H9 (cell line): ENCODE results near the gene REXO4. TPM values are rescaled to one million over a fixed set of nuclear protein-coding genes. Genes with fewer than 3 reads are reported as not detected.

Source experiments
- DNase-seq: peaks from one replicate; pipeline ENCODE4 v3.0.0-alpha.2; 2017
- H2AFZ ChIP-seq: one replicate; pipeline ENCODE4 v1.6.1; 2013; ENCODE audit warnings: mild to moderate bottlenecking, low read length, control low read depth, moderate library complexity
- H2AK5ac ChIP-seq: 2 replicates; pipeline ENCODE4 v1.6.1; 2013; ENCODE audit warnings: low read length, control low read depth, mixed read lengths; ENCODE audit not compliant: insufficient read length
- H2BK120ac ChIP-seq: one replicate; pipeline ENCODE4 v1.6.1; 2013; ENCODE audit warnings: low read depth, mild to moderate bottlenecking, low read length, control low read depth, inconsistent platforms; ENCODE audit not compliant: poor library complexity, severe bottlenecking
- H2BK12ac ChIP-seq: 2 replicates; pipeline ENCODE4 v1.6.1; 2013; ENCODE audit warnings: low read length, control low read depth, mixed read lengths, low read depth; ENCODE audit not compliant: insufficient read length
- H2BK15ac ChIP-seq: 2 replicates; pipeline ENCODE4 v1.6.1; 2013; ENCODE audit warnings: low read depth, low read length, control low read depth
- H2BK20ac ChIP-seq: one replicate; pipeline ENCODE4 v1.6.1; 2013; ENCODE audit warnings: low read depth, mild to moderate bottlenecking, low read length, control low read depth, inconsistent platforms; ENCODE audit not compliant: poor library complexity, severe bottlenecking
- H2BK5ac ChIP-seq: 2 replicates; pipeline ENCODE4 v1.6.1; 2013; ENCODE audit warnings: low read length, control low read depth, mixed read lengths; ENCODE audit not compliant: insufficient read length
- H3K14ac ChIP-seq: 2 replicates; pipeline ENCODE4 v1.6.1; 2013; ENCODE audit warnings: low read length, control low read depth; ENCODE audit not compliant: insufficient read depth
- H3K18ac ChIP-seq: 2 replicates; pipeline ENCODE4 v1.6.1; 2013; ENCODE audit warnings: low read depth, mild to moderate bottlenecking, mixed read lengths, low read length, control low read depth; ENCODE audit not compliant: insufficient read length
- H3K23ac ChIP-seq: 2 replicates; pipeline ENCODE4 v1.6.1; 2013; ENCODE audit warnings: low read length, control low read depth, mixed read lengths, low read depth; ENCODE audit not compliant: insufficient read length
- H3K23me2 ChIP-seq: 2 replicates; pipeline ENCODE4 v1.6.1; 2013; ENCODE audit warnings: low read depth, mild to moderate bottlenecking, mixed read lengths, low read length, control low read depth; ENCODE audit not compliant: insufficient read length, poor library complexity, severe bottlenecking
- H3K27ac ChIP-seq: 2 replicates; pipeline ENCODE4 v1.5.1; 2013; ENCODE audit warnings: low read length, control low read depth, mixed read lengths, low read depth; ENCODE audit not compliant: insufficient read length
- H3K27me3 ChIP-seq: 2 replicates; pipeline ENCODE4 v1.6.1; 2013; ENCODE audit warnings: low read length, control low read depth, inconsistent platforms; ENCODE audit not compliant: insufficient read depth
- H3K4ac ChIP-seq: 2 replicates; pipeline ENCODE4 v1.6.1; 2013; ENCODE audit warnings: low read depth, mild to moderate bottlenecking, control low read depth, inconsistent platforms, low read length, moderate library complexity
- H3K4me1 ChIP-seq: 2 replicates; pipeline ENCODE4 v1.6.1; 2013; ENCODE audit warnings: low read length, control low read depth, inconsistent platforms; ENCODE audit not compliant: insufficient read depth
- H3K4me2 ChIP-seq: 2 replicates; pipeline ENCODE4 v1.6.1; 2013; ENCODE audit warnings: low read length, control low read depth, mixed read lengths; ENCODE audit not compliant: insufficient read length, insufficient read depth
- H3K56ac ChIP-seq: 2 replicates; pipeline ENCODE4 v1.6.1; 2013; ENCODE audit warnings: low read depth, mild to moderate bottlenecking, mixed read lengths, low read length, control low read depth; ENCODE audit not compliant: insufficient read length
- H3K79me1 ChIP-seq: 2 replicates; pipeline ENCODE4 v1.6.1; 2013; ENCODE audit warnings: low read depth, mild to moderate bottlenecking, moderate library complexity, low read length, control low read depth, inconsistent platforms; ENCODE audit not compliant: insufficient read depth, poor library complexity, severe bottlenecking
- H3K79me2 ChIP-seq: 2 replicates; pipeline ENCODE4 v1.6.1; 2013; ENCODE audit warnings: low read length, control low read depth, inconsistent platforms; ENCODE audit not compliant: insufficient read depth
- H3K9ac ChIP-seq: 2 replicates; pipeline ENCODE4 v1.6.1; 2013; ENCODE audit warnings: low read length, control low read depth, mixed read lengths; ENCODE audit not compliant: insufficient read length; ENCODE audit errors: extremely low read depth
- H3K9me3 ChIP-seq: one replicate; pipeline ENCODE4 v1.6.1; 2013; ENCODE audit warnings: low read depth, low read length, inconsistent platforms; ENCODE audit not compliant: control insufficient read depth
- H3T11ph ChIP-seq: one replicate; pipeline ENCODE4 v1.6.1; 2013; ENCODE audit warnings: mild to moderate bottlenecking, low read length, control low read depth, inconsistent platforms
- H4K20me1 ChIP-seq: one replicate; pipeline ENCODE4 v1.6.1; 2013; ENCODE audit not compliant: control insufficient read depth, insufficient read length, insufficient read depth
- H4K5ac ChIP-seq: 2 replicates; pipeline ENCODE4 v1.6.1; 2013; ENCODE audit warnings: low read depth, mild to moderate bottlenecking, mixed read lengths, low read length, control low read depth; ENCODE audit not compliant: insufficient read length
- H4K8ac ChIP-seq: replicated peaks from 2 replicates; pipeline ENCODE4 v1.6.1; 2013; ENCODE audit warnings: low read length, control low read depth, mixed read lengths, low read depth; ENCODE audit not compliant: insufficient read length
- H4K91ac ChIP-seq: 2 replicates; pipeline ENCODE4 v1.6.1; 2013; ENCODE audit warnings: low read depth, mild to moderate bottlenecking, moderate library complexity, mixed read lengths, low read length, control low read depth; ENCODE audit not compliant: insufficient read length
- H3K27ac Mint-ChIP-seq, 3 experiments: 2 replicates in 2 of 3; 3 replicates in 1 of 3; pipeline ENCODE4 v1.8.0; 2020 to 2021; ENCODE audit warnings: mixed read lengths in 3 of 3, mild to moderate bottlenecking in 1 of 3, moderate library complexity in 1 of 3
- H3K27me3 Mint-ChIP-seq: 2 replicates; pipeline ENCODE4 v1.8.0; 2021; ENCODE audit warnings: low read depth, mild to moderate bottlenecking, moderate library complexity, mixed read lengths
- H3K36me3 Mint-ChIP-seq, 3 experiments: 2 replicates in 2 of 3; 3 replicates in 1 of 3; pipeline ENCODE4 v1.8.0; 2020 to 2021; ENCODE audit warnings: low read depth in 3 of 3, mixed read lengths in 3 of 3; ENCODE audit not compliant: insufficient read depth in 1 of 3
- H3K4me1 Mint-ChIP-seq, 2 experiments: 2 replicates each; pipeline ENCODE4 v1.8.0; 2020; ENCODE audit warnings: mixed read lengths in 2 of 2
- H3K4me3 Mint-ChIP-seq, 2 experiments: 2 replicates in 1 of 2; 3 replicates in 1 of 2; pipeline ENCODE4 v1.8.0; 2020 to 2021; ENCODE audit warnings: mild to moderate bottlenecking in 2 of 2, mixed read lengths in 2 of 2, moderate library complexity in 1 of 2
- H3K9me3 Mint-ChIP-seq, 2 experiments: 2 replicates in 1 of 2; 3 replicates in 1 of 2; pipeline ENCODE4 v1.8.0; 2020; ENCODE audit warnings: mild to moderate bottlenecking in 2 of 2, mixed read lengths in 2 of 2, moderate library complexity in 1 of 2
- CTCF ChIP-seq: fragments of 200-600 bp; sonication (generic); conservative IDR thresholded peaks from 3 replicates; pipeline ENCODE4 v1.8.0; 2021; ENCODE audit warnings: antibody characterized with exemption, mild to moderate bottlenecking
- WGBS: extraction: QIAGEN DNeasy Blood & Tissue Kit; methylation state at CpG from one replicate; pipeline ENCODE4 v1.1.7; 2013; ENCODE audit warnings: missing lambda C conversion rate, low lambda C conversion rate, mixed read lengths; ENCODE audit not compliant: insufficient read length; ENCODE audit errors: extremely low coverage; 5-methylcytosine and 5-hydroxymethylcytosine counted together
- total RNA-seq: library from RNA; stranded (reverse); gene quantifications from 2 replicates; pipeline ENCODE4 v1.2.1, GENCODE V29; 2021

The REXO4 gene
- total RNA-seq, 1 experiment from 2014 or later = 35.2 TPM

- Mint-ChIP-seq H3K4me1 (peaks cover 6 to 8% of the 10 kb centered on the region in 2 experiments), H3K4me3 (no peak overlapping the region; a peak in 1 of 5 replicates), H3K27me3 (peaks cover 30% of the 10 kb centered on the region), H3K9me3 (peaks cover 3 to 4% of the 10 kb centered on the region in 2 experiments; a peak in 3 of 5 replicates), H3K36me3 (peaks cover 6% of the 10 kb centered on the region in 3 experiments; a peak in 6 of 7 replicates), H3K27ac (no peak overlapping the region)
- no peak overlapping the region for H3K9ac ChIP-seq
- no peak overlapping the region for H4K91ac ChIP-seq
- H3K23me2 ChIP-seq = peaks cover 6% of the 10 kb centered on the region
- no peaks in the 10 kb centered on the region for H3K9me3 ChIP-seq
- H2AK5ac ChIP-seq = no peak overlapping the region
- H2BK20ac ChIP-seq = no peak overlapping the region
- no peak overlapping the region for H2BK15ac ChIP-seq
- H2BK120ac ChIP-seq = no peak overlapping the region
- no peak overlapping the region for H3T11ph ChIP-seq
- H4K8ac ChIP-seq = no peak overlapping the region
- no peak overlapping the region for H3K27ac ChIP-seq
- H3K18ac ChIP-seq = no peak overlapping the region
- WGBS = no CpG with 5 or more reads among the region's 1 CpG
- peaks cover 11% of the 10 kb centered on the region; the same call in 1 of the 2 replicates for H3K79me2 ChIP-seq
- no peak overlapping the region for H4K5ac ChIP-seq
- no peak overlapping the region for H3K4ac ChIP-seq
- no peak overlapping the region for H3K56ac ChIP-seq
- no peak overlapping the region for H3K23ac ChIP-seq
- H2BK5ac ChIP-seq = no peak overlapping the region
- H3K4me1 ChIP-seq = no peaks in the 10 kb centered on the region
- H2BK12ac ChIP-seq = no peak overlapping the region
- no peak overlapping the region for H3K14ac ChIP-seq
- no peak for TF ChIP-seq CTCF
- no peak overlapping the region for H2AFZ ChIP-seq
- DNase-seq = no peak
- H3K4me2 ChIP-seq = no peak overlapping the region
- no peaks in the 10 kb centered on the region for H3K79me1 ChIP-seq
- H4K20me1 ChIP-seq = peaks cover 3% of the 10 kb centered on the region
- no peaks in the 10 kb centered on the region for H3K27me3 ChIP-seq
Observed at GRCh38 chr9:133378408-133378962, 39.3 kb downstream of the REXO4 start.
